Neuronal stem cell (in vitro differentiated cells): Measurements from ENCODE around the gene ABL1.
A peak's percentile ranks its signal among the peaks of the same experiment; 100 is the strongest.

Source experiments
- DNase-seq: peaks from one replicate; pipeline ENCODE4 v3.0.0-alpha.2; 2013; ENCODE audit warnings: low spot score
- H2AFZ ChIP-seq: one replicate; pipeline ENCODE4 v1.6.1; 2013; ENCODE audit warnings: mild to moderate bottlenecking, low read length, inconsistent platforms
- H2AK5ac ChIP-seq: 2 replicates; pipeline ENCODE4 v1.6.1; 2013; ENCODE audit warnings: low read depth, mild to moderate bottlenecking, inconsistent platforms, low read length, moderate library complexity, mixed read lengths
- H2BK120ac ChIP-seq: 2 replicates; pipeline ENCODE4 v1.6.1; 2013; ENCODE audit warnings: low read depth, mild to moderate bottlenecking, inconsistent platforms, low read length, moderate library complexity, mixed read lengths
- H2BK12ac ChIP-seq: one replicate; pipeline ENCODE4 v1.6.1; 2013; ENCODE audit warnings: low read length, inconsistent platforms
- H2BK15ac ChIP-seq: 2 replicates; pipeline ENCODE4 v1.6.1; 2013; ENCODE audit warnings: mild to moderate bottlenecking, low read length, inconsistent platforms, mixed read lengths
- H2BK5ac ChIP-seq: one replicate; pipeline ENCODE4 v1.6.1; 2013; ENCODE audit warnings: inconsistent platforms, mild to moderate bottlenecking, low read length, moderate library complexity
- H3K14ac ChIP-seq: one replicate; pipeline ENCODE4 v1.6.1; 2013; ENCODE audit warnings: low read length, inconsistent platforms
- H3K18ac ChIP-seq: 2 replicates; pipeline ENCODE4 v1.6.1; 2013; ENCODE audit warnings: low read length, inconsistent platforms
- H3K23ac ChIP-seq: 2 replicates; pipeline ENCODE4 v1.6.1; 2013; ENCODE audit warnings: low read depth, mild to moderate bottlenecking, mixed read lengths, low read length, inconsistent platforms; ENCODE audit not compliant: poor library complexity
- H3K27ac ChIP-seq: replicated peaks from 3 replicates; pipeline ENCODE4 v1.5.1; 2013; ENCODE audit warnings: low read length, inconsistent platforms
- H3K27me3 ChIP-seq, 3 experiments: 2 replicates each; pipeline ENCODE4 v1.6.1; 2013; ENCODE audit warnings: low read length in 3 of 3, mild to moderate bottlenecking in 2 of 3, inconsistent platforms in 1 of 3, low read depth in 1 of 3, mixed read lengths in 1 of 3, moderate library complexity in 1 of 3; ENCODE audit not compliant: control insufficient read depth in 3 of 3, insufficient read depth in 3 of 3
- H3K36me3 ChIP-seq, 2 donors: replicated peaks in 1 of 2; 2 replicates each; pipeline ENCODE4 v1.6.1; 2013; ENCODE audit warnings: low read length in 2 of 2; ENCODE audit not compliant: control insufficient read depth in 2 of 2, insufficient read depth in 2 of 2
- H3K4ac ChIP-seq: 2 replicates; pipeline ENCODE4 v1.6.1; 2013; ENCODE audit warnings: inconsistent platforms, mild to moderate bottlenecking, low read length, moderate library complexity
- H3K4me1 ChIP-seq, 2 donors: 1 replicate in 1 of 2; 2 replicates in 1 of 2; pipeline ENCODE4 v1.6.1; 2013; ENCODE audit warnings: low read length in 2 of 2, low read depth in 1 of 2; ENCODE audit not compliant: control insufficient read depth in 2 of 2, insufficient read depth in 1 of 2
- H3K4me2 ChIP-seq: one replicate; pipeline ENCODE4 v1.6.1; 2013; ENCODE audit warnings: mild to moderate bottlenecking, low read length, inconsistent platforms; ENCODE audit not compliant: insufficient read depth, poor library complexity, severe bottlenecking
- H3K4me3 ChIP-seq, 2 donors: 2 replicates each; pipeline ENCODE4 v1.5.1; 2013; ENCODE audit warnings: low read length in 2 of 2, mild to moderate bottlenecking in 2 of 2, inconsistent platforms in 1 of 2, moderate library complexity in 1 of 2
- H3K79me1 ChIP-seq: one replicate; pipeline ENCODE4 v1.6.1; 2013; ENCODE audit warnings: low read depth, mild to moderate bottlenecking, inconsistent platforms, low read length, moderate library complexity
- H3K9ac ChIP-seq: one replicate; pipeline ENCODE4 v1.6.1; 2013; ENCODE audit warnings: mild to moderate bottlenecking, low read depth, low read length, inconsistent platforms; ENCODE audit not compliant: poor library complexity
- H3K9me3 ChIP-seq, 2 donors: replicated peaks in 1 of 2; 2 replicates each; pipeline versions ENCODE3 to v1.6.1; 2013; ENCODE audit warnings: low read length in 2 of 2, mild to moderate bottlenecking in 2 of 2, inconsistent platforms in 1 of 2, low read depth in 1 of 2, mixed read lengths in 1 of 2, moderate library complexity in 1 of 2; ENCODE audit not compliant: control insufficient read depth in 2 of 2, insufficient read depth in 1 of 2
- H4K8ac ChIP-seq: one replicate; pipeline ENCODE4 v1.6.1; 2013; ENCODE audit warnings: low read depth, mild to moderate bottlenecking, inconsistent platforms, low read length, moderate library complexity
- H4K91ac ChIP-seq: one replicate; pipeline ENCODE4 v1.6.1; 2013; ENCODE audit warnings: low read length, low read depth, mild to moderate bottlenecking, inconsistent platforms; ENCODE audit not compliant: poor library complexity
- WGBS, 2 donors: extraction: QIAGEN DNeasy Blood & Tissue Kit; methylation state at CpG; one replicate each; pipeline ENCODE4 v1.1.7; 2013; ENCODE audit warnings: missing lambda C conversion rate in 2 of 2, mixed read lengths in 1 of 2; ENCODE audit not compliant: insufficient read length in 2 of 2, insufficient replicate concordance in 1 of 2; ENCODE audit errors: extremely low coverage in 2 of 2; 5-methylcytosine and 5-hydroxymethylcytosine counted together

ABL1 gene

GRCh38 chr9:130890870-130891687 lies 56.0 kb downstream of the ABL1 start:
- no peak overlapping the region for H4K91ac ChIP-seq
- no peak overlapping the region for H2AFZ ChIP-seq
- H3K4me3 ChIP-seq = peak overlapping the region in 1 of 2 donors; percentile 37
- H3K36me3 ChIP-seq = peaks cover 32 to 80% of the 10 kb centered on the region in 2 donors
- H3K18ac ChIP-seq = no peak overlapping the region
- H2AK5ac ChIP-seq = no peak overlapping the region
- H3K4me1 ChIP-seq = peaks cover 16 to 21% of the 10 kb centered on the region in 2 donors
- no peaks in the 10 kb centered on the region for H3K9me3 ChIP-seq
- H3K27me3 ChIP-seq = no peaks in the 10 kb centered on the region
- H2BK120ac ChIP-seq = no peak overlapping the region
- no peak overlapping the region for H2BK5ac ChIP-seq
- no CpG with 5 or more reads among the region's 20 CpGs for WGBS, 2 donors
- H3K14ac ChIP-seq = no peak overlapping the region
- H2BK12ac ChIP-seq = no peak overlapping the region
- H4K8ac ChIP-seq = no peak overlapping the region
- no peak for DNase-seq
- no peak overlapping the region for H2BK15ac ChIP-seq
- H3K4ac ChIP-seq = no peak overlapping the region
- H3K23ac ChIP-seq = peak overlapping the region; percentile 62
- peaks cover 4% of the 10 kb centered on the region for H3K79me1 ChIP-seq
- no peak overlapping the region for H3K9ac ChIP-seq
- H3K4me2 ChIP-seq = no peak overlapping the region
- no peak overlapping the region for H3K27ac ChIP-seq

GRCh38 chr9:130891688-130892476 lies 56.8 kb downstream of the ABL1 start:
- WGBS, 2 donors = no CpG with 5 or more reads among the region's 18 CpGs
- Histone ChIP-seq H4K91ac (no peak overlapping the region), H3K36me3 (peaks cover 26 to 72% of the 10 kb centered on the region in 2 donors), H3K27me3 (no peaks in the 10 kb centered on the region), H3K14ac (peak overlapping the region; percentile 89), H2BK5ac (no peak overlapping the region), H3K4me3 (no peak overlapping the region), H2BK120ac (no peak overlapping the region), H2BK15ac (no peak overlapping the region), H2BK12ac (no peak overlapping the region), H3K4me2 (no peak overlapping the region), H2AFZ (no peak overlapping the region), H2AK5ac (no peak overlapping the region), H3K4me1 (peaks cover 14 to 21% of the 10 kb centered on the region in 2 donors), H3K9ac (peak overlapping the region; percentile 27), H3K18ac (no peak overlapping the region), H4K8ac (no peak overlapping the region), H3K4ac (no peak overlapping the region), H3K79me1 (peaks cover 4% of the 10 kb centered on the region), H3K23ac (peak overlapping the region; percentile 85), H3K9me3 (no peaks in the 10 kb centered on the region), H3K27ac (peak overlapping the region; percentile 40)
- no peak for DNase-seq

- Histone ChIP-seq H3K14ac (peak overlapping the region; percentile 89), H3K9me3 (no peaks in the 10 kb centered on the region), H2AK5ac (no peak overlapping the region), H3K27me3 (no peaks in the 10 kb centered on the region), H2BK120ac (no peak overlapping the region), H3K9ac (no peak overlapping the region), H3K4me1 (peaks cover 14 to 21% of the 10 kb centered on the region in 2 donors), H3K36me3 (peaks cover 21 to 64% of the 10 kb centered on the region in 2 donors), H4K91ac (no peak overlapping the region), H2BK12ac (no peak overlapping the region), H3K79me1 (peaks cover 4% of the 10 kb centered on the region), H3K27ac (peak overlapping the region; percentile 35), H2BK5ac (peak overlapping the region; percentile 49), H3K23ac (peak overlapping the region; percentile 94), H2AFZ (no peak overlapping the region), H3K18ac (peak overlapping the region; percentile 76), H3K4me3 (no peak overlapping the region), H4K8ac (no peak overlapping the region), H2BK15ac (no peak overlapping the region), H3K4ac (no peak overlapping the region), H3K4me2 (no peak overlapping the region)
- no peak for DNase-seq
- WGBS, 2 donors = no CpG with 5 or more reads among the region's 24 CpGs
Measured at GRCh38 chr9:130892477-130893304, 57.6 kb downstream of the ABL1 start.
